ENCODE measurements around the gene GRIN2A.

Gene GRIN2A

GRCh38 chr16:10181196-10182162, 749 bp downstream of the GRIN2A start:
- DNase-seq, result no peak

DNA sequence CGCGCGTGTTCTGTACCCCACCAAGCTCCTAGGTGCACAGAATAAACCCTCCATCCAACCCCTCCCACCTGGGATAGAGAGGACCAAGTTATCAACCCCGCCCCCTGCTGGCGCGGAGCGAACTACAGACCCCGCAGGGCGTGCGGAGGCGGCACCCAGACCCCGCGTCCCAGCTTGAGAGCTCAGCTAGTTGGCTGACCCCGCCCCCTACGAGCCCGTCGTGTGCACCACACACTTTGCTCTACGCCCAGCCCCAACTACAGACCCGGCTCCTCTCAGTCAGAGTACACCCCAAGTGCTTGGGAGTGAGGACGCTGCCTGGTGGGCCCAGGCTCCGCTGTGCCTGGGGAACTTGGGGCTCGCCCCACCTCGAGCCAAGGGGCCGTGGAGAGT, 1.5 kb downstream of the GRIN2A start:
- no peak for DNase-seq

- DNase-seq, result no peak
These were observed 2.0 kb downstream of the GRIN2A start for GRCh38 chr16:10180042-10180770.

GRCh38 chr16:10178526-10178925, 3.7 kb downstream of the GRIN2A start:
- DNase-seq, result no peak

DNA sequence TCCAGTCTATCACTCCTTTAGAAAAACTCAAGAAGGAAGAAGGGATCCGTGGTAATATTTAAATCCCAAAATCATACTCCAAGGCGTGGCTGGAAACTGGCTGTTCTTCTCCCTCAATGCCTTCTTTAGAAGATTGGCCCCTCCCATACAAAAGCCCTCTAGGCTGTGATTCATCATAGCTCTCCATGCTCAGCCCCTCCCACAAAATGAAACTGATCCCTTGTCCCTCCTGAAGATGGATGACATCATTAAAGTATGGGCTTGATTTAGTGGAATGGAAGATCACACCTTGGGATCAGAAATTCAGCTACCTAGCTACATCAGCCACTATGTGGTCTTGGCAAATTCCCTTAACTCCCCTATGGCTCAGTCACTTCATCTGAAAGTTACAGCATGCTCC, 4.1 kb downstream of the GRIN2A start:
- DNase-seq, result no peak

DNA sequence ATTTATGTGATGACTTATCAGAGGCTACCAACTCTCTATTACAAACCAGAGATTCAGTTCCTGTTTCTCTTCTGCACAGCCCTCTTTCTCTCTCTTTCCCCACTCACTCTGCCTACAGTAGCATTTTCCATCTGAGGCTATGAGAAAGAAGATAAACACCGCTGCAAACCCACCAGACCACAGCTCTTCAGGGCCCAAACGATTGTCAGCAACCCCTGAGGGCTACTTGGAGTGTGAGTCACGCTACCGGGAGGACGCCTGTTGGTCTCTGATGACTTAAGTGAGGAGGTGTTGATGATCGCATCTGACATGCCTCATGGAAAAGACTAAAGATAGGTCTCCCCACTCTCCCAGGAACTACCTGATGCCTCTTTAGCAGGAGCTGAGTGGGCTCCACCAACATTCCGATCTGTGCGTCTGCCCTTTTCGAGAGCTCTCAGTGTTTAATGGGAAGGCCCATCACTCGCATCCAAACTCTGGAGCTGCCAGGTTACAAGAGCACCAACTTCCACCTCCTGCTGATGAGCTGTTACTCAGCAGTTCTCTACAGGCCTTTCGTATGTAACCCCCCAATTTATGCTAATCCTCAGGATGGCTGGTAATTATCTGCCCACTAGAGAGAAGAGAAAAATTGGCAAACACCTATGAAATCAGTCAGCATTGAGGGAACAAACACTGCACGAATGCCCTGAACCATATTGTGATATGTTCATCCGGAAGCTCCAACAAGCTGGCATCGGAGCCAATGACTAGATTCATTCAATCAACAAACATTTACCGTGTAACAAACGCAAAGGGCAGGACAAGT, 9.2 kb downstream of the GRIN2A start:
- DNase-seq, result no peak

DNA sequence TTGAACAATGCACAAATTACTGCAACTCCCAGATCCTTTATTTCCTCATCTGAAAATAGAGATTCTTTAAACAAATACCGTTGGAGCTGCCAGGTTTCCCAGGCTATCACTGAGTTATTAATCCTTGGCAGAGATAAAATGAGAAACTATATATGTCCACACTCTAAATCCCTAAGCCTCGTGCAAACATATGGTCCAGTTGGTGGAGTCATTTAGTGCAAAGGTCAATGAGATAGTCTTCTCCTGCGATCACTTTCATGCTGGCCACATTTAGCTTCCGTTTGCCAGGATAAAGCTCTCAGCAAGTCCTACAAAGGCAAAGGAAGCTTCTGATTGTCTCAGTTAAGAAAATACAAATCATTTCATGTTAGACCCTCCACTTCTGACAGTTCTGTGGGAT, 11.0 kb downstream of the GRIN2A start:
- no peak for DNase-seq

- no peak for DNase-seq
These were observed 12.3 kb downstream of the GRIN2A start for GRCh38 chr16:10169904-10170410.

DNA sequence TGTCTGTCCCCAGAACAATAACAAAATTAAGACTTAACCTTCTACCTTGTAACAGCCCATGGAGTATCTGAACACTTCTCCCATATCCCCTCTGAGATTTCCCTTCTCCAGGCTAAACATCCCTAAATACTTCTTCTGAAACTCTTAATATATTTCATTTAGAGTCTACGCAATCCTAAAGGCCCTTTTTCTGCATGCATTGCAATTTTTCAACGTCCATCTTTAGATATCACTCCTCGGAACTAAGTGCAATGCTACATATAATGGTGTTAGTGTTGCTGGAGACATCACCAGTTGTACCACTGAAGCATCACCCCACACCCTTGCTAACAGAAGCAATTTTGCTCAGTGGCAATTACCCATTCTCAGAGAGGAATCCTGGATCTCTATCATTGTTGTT, 13.2 kb downstream of the GRIN2A start:
- no peak for DNase-seq

- no peak for DNase-seq
These were observed 14.0 kb downstream of the GRIN2A start for GRCh38 chr16:10168258-10168657.

- DNase-seq, result no peak
These were observed 16.6 kb downstream of the GRIN2A start for GRCh38 chr16:10165643-10166042.

- no peak for DNase-seq
These were observed 19.2 kb downstream of the GRIN2A start for GRCh38 chr16:10162981-10163380.

DNA sequence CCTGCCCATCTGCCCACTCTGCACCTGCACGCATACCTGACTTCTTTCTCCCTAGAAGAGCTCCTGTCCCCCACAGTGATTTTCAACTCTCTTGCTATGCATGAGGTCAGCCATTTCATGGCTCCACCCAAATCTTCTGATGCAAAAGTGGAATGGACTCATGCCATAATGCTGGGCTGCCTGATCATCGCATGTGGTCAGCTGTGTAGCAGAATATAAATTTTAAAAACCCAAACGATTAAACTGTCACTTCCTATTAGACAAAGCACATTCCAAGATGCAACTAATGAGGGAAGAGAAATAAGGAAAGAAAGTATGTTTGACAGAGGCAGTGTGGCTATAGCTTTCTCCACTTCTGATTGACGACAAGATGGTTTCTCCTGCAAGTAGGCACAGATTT, 26.1 kb downstream of the GRIN2A start:
- DNase-seq, result no peak

DNA sequence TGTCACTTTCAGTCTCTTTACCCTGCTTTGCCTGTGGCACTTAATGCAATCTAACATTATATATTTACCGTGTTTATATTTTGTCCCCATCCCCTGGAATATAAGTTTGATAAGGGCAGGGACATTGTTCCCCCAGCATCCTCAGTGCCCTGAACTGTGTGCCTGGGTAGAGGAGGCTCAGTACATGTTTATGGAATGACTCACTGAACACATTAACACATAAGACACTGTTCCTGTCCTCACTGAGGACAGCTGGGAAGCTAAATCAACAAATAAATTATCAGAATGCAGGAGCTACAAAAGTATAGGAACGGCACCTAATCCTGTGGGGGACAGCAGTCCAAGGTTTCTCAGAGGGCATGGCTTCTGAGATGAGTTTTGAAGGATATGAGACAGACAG, 27.8 kb downstream of the GRIN2A start:
- no peak for DNase-seq

GRCh38 chr16:10153985-10154384, 28.2 kb downstream of the GRIN2A start:
- DNase-seq, result no peak

DNA sequence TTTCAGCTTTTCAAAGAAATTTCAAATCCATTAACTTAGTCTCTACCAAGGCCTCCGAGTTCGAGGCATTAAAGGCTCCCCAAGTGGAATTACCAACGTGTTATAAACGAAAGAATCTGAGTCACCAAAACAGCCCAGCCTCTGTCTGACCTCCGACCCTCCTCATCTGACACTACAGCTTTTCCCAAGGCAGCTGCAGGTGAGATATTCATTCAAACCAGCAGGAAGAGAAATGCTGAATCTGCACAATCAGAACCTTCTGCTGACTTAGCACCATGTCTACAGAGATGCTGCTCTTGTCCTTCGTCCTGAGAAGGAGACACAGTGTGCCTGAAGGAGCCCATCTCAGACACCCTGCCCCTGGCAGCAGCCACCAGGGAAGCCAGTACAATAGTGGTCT, 30.5 kb downstream of the GRIN2A start:
- DNase-seq, result no peak

GRCh38 chr16:10150906-10151305, 31.3 kb downstream of the GRIN2A start:
- DNase-seq, result no peak

GRCh38 chr16:10145542-10146035, 36.6 kb downstream of the GRIN2A start:
- no peak for DNase-seq

GRCh38 chr16:10141671-10142070, 40.6 kb downstream of the GRIN2A start:
- DNase-seq, result no peak

DNA sequence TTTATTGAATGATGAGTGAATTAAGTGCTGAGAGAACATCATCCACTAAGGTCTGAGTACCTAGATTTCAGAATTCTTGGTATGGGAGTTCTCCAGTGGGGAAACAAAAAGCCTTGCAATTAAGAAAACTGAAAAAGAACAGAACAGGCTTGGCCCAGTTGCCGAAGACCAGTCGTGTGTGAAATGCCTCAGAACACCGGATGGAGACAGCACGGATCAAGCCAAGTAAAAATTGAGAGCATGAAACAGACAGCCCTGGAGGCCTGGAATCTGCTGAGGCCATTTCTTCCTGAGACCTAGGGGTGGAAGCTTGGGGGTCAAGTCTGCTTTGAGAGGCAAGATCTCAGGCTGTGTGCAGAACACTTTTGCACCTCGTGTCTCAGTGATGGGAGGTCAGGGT, 43.3 kb downstream of the GRIN2A start:
- no peak for DNase-seq

DNA sequence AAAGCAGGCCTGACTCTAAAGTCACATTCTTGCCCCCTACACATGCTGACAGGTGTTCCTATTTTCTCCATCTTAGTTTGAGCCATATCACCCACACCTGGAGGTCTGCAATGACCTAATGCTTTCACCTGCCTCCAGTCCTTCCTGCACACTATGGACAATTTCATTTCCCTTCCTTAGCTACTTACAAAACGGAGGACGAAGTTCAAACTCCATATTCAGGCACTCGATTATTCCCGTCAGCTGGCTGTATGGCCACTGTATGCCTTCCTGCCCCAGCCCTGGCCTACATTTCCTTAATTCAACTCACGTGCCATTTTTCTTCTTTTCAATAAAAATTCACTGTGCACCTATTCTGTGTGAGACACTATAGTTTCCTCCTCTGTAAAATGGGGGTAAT, 44.9 kb downstream of the GRIN2A start:
- DNase-seq, result no peak

- no peak for DNase-seq
These were observed 45.3 kb downstream of the GRIN2A start for GRCh38 chr16:10136916-10137315.

- no peak for DNase-seq
These were observed 51.7 kb downstream of the GRIN2A start for GRCh38 chr16:10130538-10130937.
